AG04450 (cell line): ENCODE data around the gene TNFRSF1A. TPM values are rescaled to one million over a fixed set of nuclear protein-coding genes. Genes with fewer than 3 reads are reported as not detected.
A peak's percentile ranks its signal among the peaks of the same experiment; 100 is the strongest.

Experiments used
- CTCF ChIA-PET: fragments of 300-600, 350-600 bp; formaldehyde crosslinking; extraction: SDS; loops from one replicate; lab custom pipeline; 2022; ENCODE audit warnings: antibody characterized with exemption, inconsistent platforms; lab: Charles Lee
- POLR2A ChIA-PET: fragments of 350-600 bp; formaldehyde crosslinking; extraction: SDS; loops from one replicate; lab custom pipeline; 2021; ENCODE audit warnings: antibody characterized with exemption, inconsistent platforms; lab: Yijun Ruan, JAX
- DNase-seq: peaks from one replicate; pipeline ENCODE4 v3.0.0-alpha.2; 2011; ENCODE audit warnings: low read depth, low spot score
- H3K27ac ChIP-seq: one replicate; pipeline ENCODE4 v1.5.1; 2012; ENCODE audit warnings: low read depth, low read length, control low read depth
- H3K27me3 ChIP-seq: one replicate; pipeline ENCODE4 v1.6.0; 2012; ENCODE audit warnings: low read length; ENCODE audit not compliant: control insufficient read depth, insufficient read depth
- H3K4me3 ChIP-seq: 2 replicates; pipeline ENCODE4 v1.5.1; 2011; ENCODE audit warnings: mild to moderate bottlenecking, low read depth, low read length, control low read depth
- H3K9me3 ChIP-seq: 2 replicates; pipeline ENCODE4 v1.5.1; 2012; ENCODE audit warnings: low read length; ENCODE audit not compliant: control insufficient read depth, insufficient read depth
- CTCF ChIP-seq: IDR thresholded peaks from 2 replicates; pipeline ENCODE4 v1.5.1; 2011; ENCODE audit warnings: low read depth, low read length, control low read depth, inconsistent platforms
- polyA plus RNA-seq: library from polyadenylated mRNA; depleted of rRNA; stranded (reverse); fragments of >200 nt; gene quantifications from 2 replicates; pipeline ENCODE4 v1.2.3, GENCODE V29; 2011

TNFRSF1A gene
- polyA plus RNA-seq, 1 experiment, result 231 TPM

- no peaks in the 10 kb centered on the region for H3K9me3 ChIP-seq
- no peaks in the 10 kb centered on the region for H3K27me3 ChIP-seq
- CTCF ChIA-PET, result interaction anchor here (0.8 kb wide), 1 partner anchor 52 kb away, joined by 3 read pairs; no protein-coding TSS in a partner anchor
- DNase-seq, result no peak
- H3K4me3 ChIP-seq, result no peak overlapping the region
- TF ChIP-seq CTCF, result no peak
- POLR2A ChIA-PET, result interaction anchor here (1.0 to 3.1 kb wide), 3 partner anchors 9 to 38 kb away, joined by 3 to 13 read pairs (median 7); partner anchors contain the start of genes LTBR and TNFRSF1A
- no peak overlapping the region for H3K27ac ChIP-seq
Observed at GRCh38 chr12:6374786-6375160, 32.9 kb upstream of the TNFRSF1A start.

GRCh38 chr12:6374028-6374785, 32.3 kb upstream of the TNFRSF1A start:
- TF ChIP-seq CTCF, result no peak
- ChIA-PET CTCF (interaction anchor here (0.8 to 1.1 kb wide), 2 partner anchors 34 to 51 kb away, joined by 3 read pairs; no protein-coding TSS in a partner anchor), POLR2A (interaction anchor here (1.0 to 3.1 kb wide), 4 partner anchors 10 to 38 kb away, joined by 3 to 13 read pairs (median 6); partner anchors contain the start of genes LTBR and TNFRSF1A)
- Histone ChIP-seq H3K27me3 (no peaks in the 10 kb centered on the region), H3K4me3 (no peak overlapping the region), H3K27ac (no peak overlapping the region), H3K9me3 (no peaks in the 10 kb centered on the region)
- no peak for DNase-seq

- Histone ChIP-seq H3K27me3 (no peaks in the 10 kb centered on the region), H3K4me3 (no peak overlapping the region), H3K27ac (no peak overlapping the region), H3K9me3 (no peaks in the 10 kb centered on the region)
- ChIA-PET CTCF (interaction anchor here (1.1 to 1.4 kb wide), 2 partner anchors 33 to 51 kb away, joined by 3 read pairs; no protein-coding TSS in a partner anchor), POLR2A (interaction anchor here (0.9 to 3.1 kb wide), 4 partner anchors 10 to 41 kb away, joined by 3 to 13 read pairs (median 6); partner anchors contain the start of gene LTBR)
- TF ChIP-seq CTCF, result no peak
- DNase-seq, result no peak
Observed at GRCh38 chr12:6373022-6373787, 31.3 kb upstream of the TNFRSF1A start.

GRCh38 chr12:6372403-6373003, 30.6 kb upstream of the TNFRSF1A start:
- ChIA-PET CTCF (interaction anchor here (0.9 to 1.4 kb wide), 3 partner anchors 27 to 93 kb away, joined by 3 read pairs; no protein-coding TSS in a partner anchor), POLR2A (interaction anchor here (0.9 to 3.1 kb wide), 5 partner anchors 11 to 40 kb away, joined by 3 to 13 read pairs (median 6); partner anchors contain the start of genes LTBR and TNFRSF1A)
- Histone ChIP-seq H3K27me3 (no peaks in the 10 kb centered on the region), H3K27ac (peak overlapping the region; percentile 68), H3K4me3 (no peak overlapping the region), H3K9me3 (no peaks in the 10 kb centered on the region)
- no peak for DNase-seq
- TF ChIP-seq CTCF, result peak; percentile 10; the same call in 1 of the 2 replicates
